Islet precursor cell (in vitro differentiated cells): Measurements from ENCODE around the gene GLIS1.
"Not testable (repeated sequence)": the region's sequence is repeated elsewhere in the genome, so short reads cannot be mapped to it uniquely, and the experiment has no call there.

Experiments used
- DNase-seq: peaks from one replicate; pipeline ENCODE4 v3.0.0-alpha.2; 2018

Gene GLIS1

DNA sequence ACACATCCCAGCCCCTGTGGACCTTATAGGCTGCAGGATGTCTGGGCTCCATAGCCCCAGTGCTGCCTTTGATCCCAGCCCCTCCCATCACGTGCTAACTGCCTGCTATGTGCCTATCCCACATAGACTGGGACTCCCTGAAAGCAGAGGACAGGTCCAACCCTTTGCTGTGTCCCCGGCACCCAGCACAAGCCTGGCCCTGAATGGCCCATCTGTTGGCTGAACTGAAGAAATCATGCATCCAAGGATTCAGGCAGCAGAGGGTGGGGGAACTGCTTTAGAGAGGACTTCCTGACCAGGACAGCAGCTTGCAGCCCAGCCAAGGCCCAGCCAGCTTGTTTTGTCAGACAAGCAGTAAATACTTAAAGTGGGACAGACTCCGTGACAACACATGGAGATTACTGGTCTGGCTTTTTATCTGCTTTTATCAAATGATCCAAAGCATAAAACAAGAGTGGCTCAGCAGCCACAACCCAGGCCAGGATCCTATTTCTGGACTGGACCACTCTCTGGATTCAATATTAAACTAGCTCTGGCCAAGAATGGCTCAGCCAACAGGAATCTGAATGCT lies 69.3 kb downstream of the GLIS1 start:
- DNase-seq, result no peak

DNA sequence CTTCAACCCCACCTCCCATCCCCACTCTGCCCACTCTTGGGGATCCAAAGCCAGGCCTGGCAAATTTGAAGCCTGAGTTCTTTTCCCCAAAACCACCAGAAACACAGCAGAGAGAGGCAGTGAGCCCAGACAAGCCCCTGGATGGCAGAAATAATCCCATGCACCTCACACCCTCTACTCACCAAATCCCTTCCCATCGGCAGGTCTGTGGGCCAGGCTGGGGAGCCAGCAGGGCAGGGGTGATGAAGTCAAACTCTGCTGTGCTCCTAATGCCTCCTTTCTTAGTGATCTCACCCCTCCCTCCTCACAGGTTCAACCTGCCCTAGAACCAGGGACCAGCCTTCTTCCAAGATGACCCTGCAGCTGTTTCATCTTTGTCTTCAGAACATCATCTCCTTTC lies 72.4 kb downstream of the GLIS1 start:
- no peak for DNase-seq

DNA sequence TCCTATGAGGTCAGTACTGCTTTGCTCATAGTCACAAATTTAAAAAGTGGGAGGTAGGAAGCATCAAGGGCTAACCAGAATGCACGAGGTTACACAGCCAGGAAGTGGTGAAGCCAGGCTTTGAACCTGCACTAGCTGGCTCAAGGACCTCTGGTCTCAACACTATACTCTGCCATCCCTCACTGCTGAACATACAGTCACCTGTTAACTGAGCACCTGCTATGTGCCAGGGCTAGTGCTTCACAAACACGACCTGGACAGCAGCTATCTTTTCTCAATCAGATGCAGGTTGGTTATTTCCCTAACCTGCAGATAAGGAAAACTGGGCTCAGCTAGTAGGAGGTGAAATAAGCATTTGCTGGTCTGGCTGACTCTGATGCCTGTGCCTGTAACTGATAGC lies 73.0 kb downstream of the GLIS1 start:
- DNase-seq, result no peak

DNA sequence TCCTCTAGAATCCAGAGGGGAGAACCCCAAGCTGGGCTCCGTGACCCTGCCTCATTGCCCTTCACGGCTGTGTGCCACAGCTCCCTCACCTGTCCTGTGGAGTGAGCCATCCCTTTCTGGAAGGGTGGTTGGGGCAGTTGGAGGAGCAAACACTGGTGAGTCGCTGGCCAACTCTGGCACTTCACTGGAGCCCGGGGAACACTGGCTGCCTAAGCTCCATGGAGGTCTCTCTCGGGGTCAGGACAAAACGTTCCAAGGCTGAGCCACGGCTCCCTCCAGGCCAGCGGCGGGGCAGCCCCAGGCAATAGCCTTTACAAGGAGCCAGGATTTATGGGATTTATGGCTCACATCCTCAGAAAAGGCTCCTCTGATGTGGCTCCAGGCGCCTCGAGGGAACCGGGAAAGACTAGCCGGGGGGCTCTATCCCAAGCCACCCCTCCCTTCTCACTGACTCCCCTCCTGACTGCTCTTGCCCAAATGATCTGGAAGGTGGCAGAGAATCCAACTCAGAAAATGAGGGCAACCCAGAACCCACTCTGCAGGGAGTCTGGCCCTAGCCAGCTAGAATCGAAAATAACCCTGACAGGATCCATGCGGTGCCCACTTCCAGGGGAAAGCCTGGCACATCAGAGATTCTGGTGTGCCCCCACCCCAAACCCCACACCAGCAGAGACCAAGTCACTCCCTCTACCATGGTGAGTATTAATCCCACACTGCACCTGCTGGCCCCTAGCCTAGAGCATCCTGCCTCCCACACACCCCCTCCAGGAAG lies 75.2 kb downstream of the GLIS1 start:
- no peak for DNase-seq

DNA sequence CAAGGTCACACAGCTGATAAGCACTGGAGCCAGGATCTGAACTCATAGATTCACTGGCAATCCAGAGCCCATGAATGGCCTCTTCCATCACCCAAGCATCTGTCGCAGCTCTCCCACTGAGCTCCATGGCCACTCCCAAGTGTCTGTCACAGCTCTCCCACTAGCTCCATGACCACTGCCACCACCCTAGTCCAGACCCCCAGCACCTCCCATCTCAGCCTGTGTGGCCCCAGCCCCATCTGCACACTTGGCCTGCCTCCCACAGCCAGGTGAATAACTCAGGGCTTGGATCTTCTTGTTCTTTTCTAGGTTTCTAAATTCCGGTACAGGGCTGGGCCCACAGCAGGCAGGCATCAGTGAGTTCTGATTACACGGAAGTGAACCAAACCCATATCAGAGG lies 76.0 kb downstream of the GLIS1 start:
- no peak for DNase-seq

DNA sequence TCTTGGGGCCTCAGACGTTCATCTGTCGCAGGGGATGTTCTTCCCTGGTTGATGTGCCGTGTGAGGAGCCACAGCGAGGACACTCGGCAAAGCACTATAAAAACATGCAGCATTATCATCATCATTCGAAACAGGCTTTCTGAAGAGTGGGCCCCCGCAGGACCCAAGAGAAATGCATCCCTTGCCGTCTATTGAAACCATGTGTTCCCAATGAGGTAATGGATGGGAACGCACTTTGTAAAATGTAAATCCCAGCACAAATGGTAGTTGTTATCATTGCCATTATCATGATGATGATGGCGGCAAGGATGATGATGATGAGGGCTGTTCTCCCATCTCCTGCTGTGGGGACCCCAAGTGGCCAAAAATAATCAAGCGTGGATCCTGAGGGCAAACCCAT lies 76.8 kb downstream of the GLIS1 start:
- no peak for DNase-seq

DNA sequence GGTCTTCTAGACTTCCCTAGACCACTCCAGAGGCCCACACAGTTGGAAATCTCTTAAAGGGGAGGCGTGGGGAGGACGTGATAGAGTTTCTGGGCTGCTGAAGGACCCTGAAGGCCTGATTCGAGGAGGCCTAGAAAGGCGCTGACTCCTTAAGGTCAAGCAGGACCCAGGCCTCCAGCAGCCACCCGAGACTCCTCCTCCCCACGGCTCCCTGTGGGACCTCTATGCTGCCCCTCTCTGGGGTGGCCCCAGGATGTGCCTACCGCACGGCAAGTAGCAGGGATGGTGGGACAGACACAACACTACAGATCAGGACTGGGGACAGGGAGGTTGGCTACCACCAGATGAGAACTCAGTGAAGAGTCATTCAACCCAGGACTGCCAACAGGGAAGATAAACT lies 77.5 kb downstream of the GLIS1 start:
- DNase-seq, result no peak

DNA sequence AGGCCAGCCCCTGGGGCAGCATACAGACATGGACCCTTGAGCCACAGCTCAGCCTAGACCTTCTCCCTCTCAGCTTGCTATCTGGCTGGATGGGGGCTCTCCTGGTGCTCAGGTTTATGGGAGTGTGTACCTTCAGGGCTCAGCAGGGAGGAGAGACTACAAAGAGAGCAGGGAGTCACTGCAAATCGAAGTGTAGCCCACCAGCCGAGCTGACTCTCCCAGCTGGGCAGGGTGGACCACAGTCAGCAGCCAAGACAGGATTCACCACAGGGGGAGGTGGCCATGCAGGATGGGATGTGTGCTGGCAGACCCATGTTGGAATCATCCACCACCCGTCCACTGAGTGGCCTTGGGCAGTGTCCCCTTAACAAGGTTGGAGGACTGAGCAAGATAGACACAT lies 78.3 kb downstream of the GLIS1 start:
- no peak for DNase-seq

DNA sequence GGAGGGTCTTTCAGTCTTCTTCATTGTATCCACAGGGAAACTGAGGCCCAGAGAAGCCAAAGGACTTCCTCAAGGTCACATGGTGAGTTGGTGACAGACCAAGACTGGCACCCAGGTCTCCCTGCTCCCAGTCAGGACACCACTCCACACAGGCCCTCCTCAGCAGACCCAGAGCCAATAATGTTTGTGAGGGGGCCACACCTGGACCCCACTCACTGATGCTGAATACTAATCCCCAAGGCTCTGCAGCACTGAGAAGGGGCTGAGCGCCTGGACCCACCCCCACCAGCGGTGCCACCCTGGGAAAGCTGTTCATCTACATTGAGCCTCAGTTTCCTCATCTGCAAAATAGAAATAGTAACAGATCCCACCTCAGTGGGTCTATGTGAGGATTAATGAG lies 79.5 kb downstream of the GLIS1 start:
- no peak for DNase-seq

DNA sequence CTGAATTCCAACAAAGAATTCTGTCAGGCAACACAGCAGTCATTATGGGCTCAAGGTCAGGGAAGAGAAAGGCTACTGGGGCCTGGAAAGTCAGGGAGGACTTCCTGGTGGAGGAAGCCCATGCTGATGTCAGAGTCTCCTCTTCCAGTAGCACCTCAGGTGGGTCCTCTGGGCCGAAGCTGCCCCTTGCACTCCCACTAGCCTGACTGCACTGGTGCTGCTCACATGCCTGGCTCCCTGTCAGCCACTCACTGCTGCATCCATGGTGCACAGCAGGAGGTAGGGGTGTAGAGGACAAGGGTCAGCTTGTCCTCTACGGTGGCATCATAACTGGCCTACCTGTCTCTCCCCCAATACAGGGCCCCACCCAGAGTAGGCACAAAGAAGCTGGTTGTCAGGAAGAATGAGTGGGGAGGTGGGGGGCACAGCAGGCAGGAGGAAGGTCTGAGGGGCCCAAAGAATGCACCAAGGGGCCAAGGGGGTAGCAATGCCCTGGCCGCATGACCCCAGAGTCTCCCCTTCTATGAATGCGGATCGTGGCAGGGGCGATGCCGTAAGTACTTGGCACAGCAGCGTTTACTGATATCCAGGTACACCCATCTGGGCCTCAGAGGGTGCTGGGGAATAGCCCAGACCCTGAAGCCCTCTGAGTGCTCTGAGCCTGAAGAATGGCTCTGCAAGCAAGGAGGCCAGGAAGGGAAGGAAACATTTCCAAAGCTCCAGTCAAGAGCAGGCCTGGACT lies 80.3 kb downstream of the GLIS1 start:
- no peak for DNase-seq

DNA sequence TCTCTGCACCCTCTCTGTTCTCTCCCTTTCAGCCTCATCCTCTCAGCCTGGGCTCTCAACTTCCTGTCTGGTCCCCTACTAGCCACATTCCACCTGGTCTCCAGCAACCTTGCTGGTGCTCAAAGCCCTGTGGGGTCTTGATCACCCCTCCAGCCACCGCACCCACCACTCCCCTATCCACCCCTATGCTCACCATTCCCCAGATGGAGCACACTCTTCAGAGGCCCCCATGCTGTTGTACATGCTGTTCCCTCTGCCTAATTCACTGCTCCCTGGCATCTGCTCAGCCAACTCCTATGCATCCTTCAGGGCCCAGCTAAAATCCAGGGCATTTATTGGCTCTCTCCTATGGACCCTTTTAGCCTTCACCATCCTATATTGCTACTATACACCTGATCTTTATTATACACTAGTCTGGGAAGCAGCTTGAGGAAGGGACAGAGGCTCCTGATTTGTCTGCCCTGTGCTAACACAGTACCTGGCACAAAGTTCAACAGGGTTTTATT lies 81.0 kb downstream of the GLIS1 start:
- no peak for DNase-seq

DNA sequence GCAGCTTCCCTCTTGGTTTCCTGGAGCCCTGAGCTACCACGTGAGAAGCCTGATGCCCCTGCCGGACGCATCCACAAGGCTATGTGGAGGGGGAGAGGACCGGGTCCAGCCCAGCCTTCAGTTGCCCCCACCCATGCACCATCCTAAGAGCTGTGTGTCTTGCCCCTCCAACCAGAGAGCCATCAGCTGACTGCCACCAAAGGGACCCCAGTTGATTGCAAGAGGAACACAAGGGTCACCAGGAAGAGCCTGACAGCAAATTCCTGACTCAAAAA lies 81.5 kb downstream of the GLIS1 start:
- no peak for DNase-seq

DNA sequence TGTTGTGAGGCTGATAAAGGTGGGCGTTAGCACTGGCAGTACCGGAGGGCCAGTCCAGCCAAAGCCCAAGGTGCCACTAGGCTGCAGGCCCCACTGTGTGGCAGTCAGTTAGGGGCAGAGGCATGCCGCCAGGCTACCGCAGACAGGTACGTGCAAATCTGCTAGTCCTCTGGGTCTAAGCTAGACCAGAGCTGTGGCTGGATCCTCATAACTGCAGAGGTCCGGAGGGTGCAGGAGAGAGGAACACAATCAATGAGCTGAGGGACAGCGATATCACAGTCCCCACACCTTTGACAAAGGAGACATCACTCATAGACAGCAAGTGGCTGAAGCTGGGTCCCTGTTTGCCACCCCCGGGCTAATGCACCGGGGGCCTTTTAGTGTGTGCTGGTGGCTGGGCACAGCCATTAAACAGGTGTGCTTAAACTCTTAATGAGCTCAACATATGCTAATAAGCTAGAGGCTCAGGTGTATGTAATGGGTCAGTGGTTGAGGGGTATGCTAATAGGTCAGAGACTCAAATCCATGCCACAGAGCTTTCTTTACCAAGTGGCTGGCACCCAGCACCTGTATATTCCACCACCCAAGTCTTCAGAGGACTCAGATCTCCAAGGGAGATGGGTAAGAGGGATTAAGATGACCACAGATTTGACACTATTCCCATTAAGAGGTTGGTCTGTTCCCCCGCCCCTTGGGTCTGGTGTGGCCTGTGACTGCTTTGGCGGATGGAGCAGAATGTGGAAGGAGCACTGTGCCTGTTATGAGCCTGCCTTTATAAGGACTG lies 82.0 kb downstream of the GLIS1 start:
- no peak for DNase-seq

DNA sequence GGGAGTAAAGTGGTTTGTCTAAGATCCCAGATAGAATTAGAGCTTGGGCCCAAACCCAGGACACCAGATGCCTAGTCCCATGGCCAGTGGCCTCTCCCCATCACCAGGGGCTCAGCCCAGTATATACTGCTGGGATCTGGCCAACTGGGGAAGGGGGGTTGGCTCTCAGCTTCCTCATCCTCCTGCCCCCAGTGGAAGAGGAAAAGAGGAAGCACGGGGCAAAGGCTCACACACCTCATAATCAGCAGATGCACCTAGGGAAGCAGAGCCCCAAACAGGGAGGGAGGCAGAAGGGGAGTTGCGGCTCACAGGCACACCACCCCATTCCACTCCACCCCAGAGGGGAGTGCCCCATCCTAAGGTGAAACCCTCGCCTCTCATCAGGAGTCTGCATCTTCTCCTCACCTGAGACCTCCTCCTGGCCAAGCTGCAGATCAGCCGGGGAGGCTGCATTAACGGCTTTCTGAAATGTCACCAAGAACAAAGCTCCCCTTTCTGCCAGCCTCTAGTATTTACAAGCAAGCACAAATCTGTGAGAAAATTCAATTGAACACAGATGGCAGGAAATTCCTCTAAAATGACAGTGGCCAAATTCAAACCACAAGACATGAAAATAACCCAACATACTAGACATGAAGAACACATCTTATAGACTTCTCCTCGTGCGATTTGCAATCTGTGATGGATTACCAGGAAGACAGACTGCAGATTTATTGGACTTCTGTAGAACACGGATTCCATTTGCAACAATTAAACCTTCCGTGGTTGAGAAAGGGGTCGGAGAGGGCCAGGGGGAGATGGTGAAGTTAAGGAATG lies 82.8 kb downstream of the GLIS1 start:
- no peak for DNase-seq

DNA sequence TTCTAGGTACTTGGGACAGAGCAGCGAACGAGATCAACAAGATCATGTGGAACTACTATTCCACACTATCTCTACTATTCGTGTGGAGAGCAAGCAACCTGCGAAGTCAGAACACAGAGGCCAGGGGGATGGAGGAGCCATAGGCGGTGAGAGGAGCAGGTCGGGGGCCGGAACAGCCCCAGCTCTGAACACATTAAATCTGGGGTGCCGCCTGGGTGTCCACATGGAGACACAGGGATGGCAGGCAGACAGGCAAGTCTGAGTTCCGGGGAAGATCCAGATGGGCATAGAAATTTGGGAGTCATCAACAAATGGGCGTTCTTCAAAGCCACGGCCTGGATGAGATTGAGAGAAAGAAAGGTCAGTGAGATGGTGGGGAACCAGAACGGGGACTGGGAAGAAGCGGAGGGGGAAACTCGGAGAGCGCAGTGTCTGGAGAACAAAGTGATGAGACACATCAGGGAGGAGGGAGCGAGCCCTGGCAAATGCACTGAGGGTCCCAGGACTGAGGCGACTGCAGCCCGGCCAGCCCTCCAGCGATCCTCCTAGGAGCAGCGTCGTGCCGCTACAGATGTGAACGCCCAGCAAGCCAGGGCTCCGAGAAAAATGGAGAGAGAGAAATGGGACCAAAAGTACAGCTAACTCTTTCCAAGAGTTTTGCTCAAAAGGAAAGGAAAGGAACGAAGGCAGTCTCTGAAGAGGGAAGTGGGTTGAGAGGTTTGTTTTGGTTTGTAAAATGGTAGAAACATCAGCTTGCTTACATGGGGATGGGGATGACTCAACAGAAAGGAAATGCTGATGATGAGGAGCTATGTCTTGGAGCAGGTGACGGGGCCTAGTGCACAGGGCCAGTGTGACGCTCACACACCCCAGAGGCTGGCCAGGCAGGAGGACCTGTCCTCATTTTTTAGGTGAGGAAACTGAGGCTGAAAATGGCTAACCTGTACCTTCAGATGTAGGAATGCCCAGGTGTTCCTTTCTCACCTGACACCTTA lies 84.5 kb downstream of the GLIS1 start:
- DNase-seq, result no peak

DNA sequence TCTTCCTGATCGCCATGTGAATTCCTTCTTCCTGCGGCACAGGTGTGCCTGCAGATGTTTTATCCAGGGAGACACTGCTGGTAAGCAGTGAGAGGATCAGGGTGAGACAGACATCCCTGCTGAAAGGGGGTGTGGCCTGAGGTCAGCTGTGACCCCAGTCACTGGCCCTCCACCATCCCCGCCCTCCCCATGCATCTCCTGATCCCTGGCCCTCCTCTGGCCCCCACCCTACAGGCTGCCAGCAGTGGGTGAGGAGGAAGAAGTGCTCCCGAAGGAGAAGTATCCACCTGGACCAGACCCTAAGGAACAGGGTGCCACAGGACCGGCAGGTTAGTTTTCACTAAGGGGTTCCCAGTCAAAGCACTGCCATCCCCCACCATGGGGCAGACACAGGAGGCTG lies 85.3 kb downstream of the GLIS1 start:
- no peak for DNase-seq

DNA sequence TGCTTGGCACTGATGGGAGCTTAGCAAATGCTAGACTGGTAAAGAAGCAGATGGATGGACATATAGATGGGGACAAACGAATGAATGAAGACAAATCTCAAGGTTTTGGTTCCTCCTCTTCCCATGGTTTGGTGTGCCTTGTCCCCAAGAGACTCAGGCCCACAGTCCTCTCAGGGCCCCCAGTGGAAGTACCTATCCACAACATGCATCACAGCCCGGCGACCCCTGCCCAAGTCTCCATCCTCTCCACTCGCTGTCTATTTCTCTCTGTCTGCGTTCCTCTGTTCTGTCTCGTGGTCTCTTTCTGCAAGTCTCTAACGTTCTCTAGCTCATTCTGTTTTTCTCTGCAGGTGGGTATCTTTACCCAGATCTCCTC lies 85.8 kb downstream of the GLIS1 start:
- DNase-seq, result no peak

DNA sequence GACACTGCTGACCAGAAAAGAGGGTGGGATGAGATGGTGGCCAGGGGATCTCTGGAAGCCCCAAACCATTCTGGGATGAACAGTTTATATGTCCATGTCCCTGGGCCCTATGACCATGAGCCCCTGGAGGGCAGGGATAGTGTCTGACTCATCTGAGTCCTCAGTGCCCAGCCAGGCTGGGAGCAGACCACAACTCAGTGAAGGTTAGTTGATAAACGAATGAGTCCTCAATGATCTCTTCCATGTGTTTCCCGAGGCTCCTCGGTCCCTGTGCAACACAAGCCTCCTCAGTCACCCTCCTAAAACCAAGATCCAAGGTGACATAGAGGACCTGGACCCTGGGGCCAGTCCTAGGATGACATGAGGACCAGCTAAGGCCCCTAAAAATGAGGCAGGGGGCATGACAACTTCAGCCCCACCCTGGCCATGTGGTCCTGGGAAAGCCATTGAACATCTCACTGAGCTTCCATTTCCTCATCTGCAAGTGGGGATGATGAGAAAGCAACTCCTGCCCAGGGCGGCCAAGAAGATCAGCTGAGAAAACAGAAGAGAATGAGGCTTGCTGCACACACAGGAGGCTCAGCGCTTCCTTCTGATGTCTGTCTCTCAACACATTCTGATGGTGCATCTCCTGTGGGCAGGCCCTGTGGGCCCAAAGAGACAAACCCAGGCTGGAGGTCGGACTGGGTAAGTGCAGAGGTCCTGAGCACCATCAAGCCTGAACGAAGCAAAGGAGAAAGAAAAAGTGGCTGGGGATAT lies 86.3 kb downstream of the GLIS1 start:
- DNase-seq, result no peak

DNA sequence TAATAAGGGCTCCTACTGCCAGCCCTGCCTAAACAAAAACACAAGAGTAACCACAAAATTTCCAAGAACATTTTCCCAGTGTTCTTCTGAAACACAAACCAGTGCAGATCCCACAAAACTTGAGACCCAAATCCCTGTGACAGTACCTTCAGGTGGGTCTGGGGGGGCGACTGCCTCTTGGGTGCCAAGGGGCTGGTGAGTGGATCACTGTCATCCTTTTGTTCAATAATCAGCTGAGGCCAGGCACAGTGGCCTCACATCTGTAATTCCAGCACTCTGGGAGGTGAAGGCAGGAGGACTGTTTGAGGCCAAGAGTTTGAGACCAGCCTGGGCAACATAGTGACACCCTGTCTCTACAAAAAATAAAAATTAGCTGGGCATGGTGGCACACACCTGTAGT lies 87.6 kb downstream of the GLIS1 start:
- DNase-seq, result no peak

DNA sequence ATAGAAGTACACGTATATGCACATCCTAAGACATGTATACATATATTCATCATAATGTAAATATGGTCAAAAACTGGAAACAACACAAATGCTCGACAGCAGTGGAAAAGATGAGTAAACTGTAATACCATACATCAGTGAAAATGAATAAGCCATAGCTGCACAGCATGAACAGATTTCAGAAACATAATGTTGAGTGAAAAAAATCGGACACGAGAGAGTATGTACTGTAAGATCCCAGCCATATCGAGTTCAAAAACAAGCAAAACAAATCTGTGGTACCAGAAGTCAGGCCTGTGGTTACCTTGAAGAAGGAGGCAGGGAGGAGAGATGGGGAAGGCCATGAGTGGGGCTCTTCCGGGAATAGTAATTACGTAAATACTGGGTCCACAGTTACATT lies 90.4 kb downstream of the GLIS1 start:
- no peak for DNase-seq

DNA sequence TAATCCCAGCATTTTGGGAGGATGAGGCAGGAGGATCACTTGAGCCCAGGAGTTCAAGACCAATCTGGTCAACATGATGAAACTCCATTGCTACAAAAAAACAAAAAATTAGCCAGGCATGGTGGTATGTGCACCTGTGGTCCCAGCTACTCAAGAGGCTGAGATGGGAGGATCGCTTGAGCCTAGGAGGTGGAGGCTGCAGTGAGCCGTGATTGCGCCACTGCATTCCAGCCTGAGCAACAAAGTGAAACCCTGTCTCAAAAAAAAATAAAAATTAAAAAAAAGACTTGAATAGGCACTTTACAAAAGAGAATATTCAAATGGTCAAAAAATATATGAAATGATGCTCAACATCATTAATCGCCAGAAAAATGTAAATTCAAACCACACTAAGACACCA lies 91.0 kb downstream of the GLIS1 start:
- not testable (repeated sequence) for DNase-seq
